ENCODE results near the gene DPEP1.

The DPEP1 gene

GRCh38 chr16:89646906-89647305, 33.5 kb downstream of the DPEP1 start:
- DNase-seq (ENCODE audit: low read depth, low spot score), result no peak
- TF ChIP-seq, protein P1, sequence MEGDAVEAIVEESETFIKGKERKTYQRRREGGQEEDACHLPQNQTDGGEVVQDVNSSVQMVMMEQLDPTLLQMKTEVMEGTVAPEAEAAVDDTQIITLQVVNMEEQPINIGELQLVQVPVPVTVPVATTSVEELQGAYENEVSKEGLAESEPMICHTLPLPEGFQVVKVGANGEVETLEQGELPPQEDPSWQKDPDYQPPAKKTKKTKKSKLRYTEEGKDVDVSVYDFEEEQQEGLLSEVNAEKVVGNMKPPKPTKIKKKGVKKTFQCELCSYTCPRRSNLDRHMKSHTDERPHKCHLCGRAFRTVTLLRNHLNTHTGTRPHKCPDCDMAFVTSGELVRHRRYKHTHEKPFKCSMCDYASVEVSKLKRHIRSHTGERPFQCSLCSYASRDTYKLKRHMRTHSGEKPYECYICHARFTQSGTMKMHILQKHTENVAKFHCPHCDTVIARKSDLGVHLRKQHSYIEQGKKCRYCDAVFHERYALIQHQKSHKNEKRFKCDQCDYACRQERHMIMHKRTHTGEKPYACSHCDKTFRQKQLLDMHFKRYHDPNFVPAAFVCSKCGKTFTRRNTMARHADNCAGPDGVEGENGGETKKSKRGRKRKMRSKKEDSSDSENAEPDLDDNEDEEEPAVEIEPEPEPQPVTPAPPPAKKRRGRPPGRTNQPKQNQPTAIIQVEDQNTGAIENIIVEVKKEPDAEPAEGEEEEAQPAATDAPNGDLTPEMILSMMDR (IDR thresholded peaks at IDR 0.05; ENCODE audit: insufficient read depth, low read length, missing control alignments), result no peak
- CTCF ChIA-PET, result no interaction called here
- H3K4me3 ChIP-seq (ENCODE audit: low read depth, low read length), result no peak overlapping the region
- POLR2A ChIA-PET, result no interaction called here

- ChIA-PET POLR2A (no interaction called here), CTCF (interaction anchor here (2.6 kb wide), 1 partner anchor 10 kb away, joined by 19 read pairs; no protein-coding TSS in a partner anchor)
- TF ChIP-seq, protein P1 (IDR thresholded peaks at IDR 0.05; ENCODE audit: insufficient read depth, low read length, missing control alignments), result no peak
- no peak overlapping the region for H3K4me3 ChIP-seq (ENCODE audit: low read depth, low read length)
- no peak for DNase-seq (ENCODE audit: low read depth, low spot score)
These were observed 38.1 kb downstream of the DPEP1 start for GRCh38 chr16:89651584-89651983.

GRCh38 chr16:89653656-89654295, 40.3 kb downstream of the DPEP1 start:
- ChIA-PET CTCF (interaction anchor here (4.8 kb wide), 1 partner anchor 12 kb away, joined by 24 read pairs; no protein-coding TSS in a partner anchor), POLR2A (no interaction called here)
- TF ChIP-seq, protein P1 (IDR thresholded peaks at IDR 0.05; ENCODE audit: insufficient read depth, low read length, missing control alignments), result no peak
- H3K4me3 ChIP-seq (ENCODE audit: low read depth, low read length), result no peak overlapping the region
- DNase-seq (ENCODE audit: low read depth, low spot score), result no peak

DNA sequence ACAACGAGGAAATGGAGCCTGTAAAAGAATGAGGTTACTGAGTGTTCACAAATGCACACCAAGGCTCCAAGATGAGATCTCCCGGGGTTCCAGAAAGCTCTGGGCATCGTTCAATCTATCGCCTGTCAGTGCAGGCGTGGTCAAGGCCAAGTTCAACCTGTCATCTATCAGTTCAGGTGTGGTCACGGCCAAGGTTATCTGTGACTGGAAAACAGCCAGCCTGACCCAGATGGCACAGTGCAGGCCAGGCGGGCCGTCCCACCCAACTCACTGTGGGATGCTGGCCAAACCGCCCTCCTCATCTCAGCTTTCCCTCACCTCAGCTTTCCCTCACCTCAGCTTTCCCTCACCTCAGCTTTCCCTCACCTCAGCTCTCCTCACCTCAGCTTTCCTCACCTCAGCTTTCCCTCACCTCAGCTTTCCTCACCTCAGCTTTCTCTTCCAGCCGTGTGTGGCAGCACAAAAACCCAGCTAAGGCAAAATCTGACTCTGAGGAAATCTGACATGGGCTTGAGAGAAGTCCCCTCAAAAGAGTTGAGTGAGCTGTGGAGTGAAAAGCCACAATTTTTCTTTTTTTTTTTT, 41.7 kb downstream of the DPEP1 start:
- ChIA-PET CTCF (interaction anchor here (4.8 kb wide), 1 partner anchor 13 kb away, joined by 24 read pairs; no protein-coding TSS in a partner anchor), POLR2A (no interaction called here)

GRCh38 chr16:89656435-89657121, 43.1 kb downstream of the DPEP1 start:
- ChIA-PET POLR2A (interaction anchor here (0.7 to 1.1 kb wide), 2 partner anchors 23 to 93 kb away, joined by 4 to 5 read pairs; no protein-coding TSS in a partner anchor), CTCF (interaction anchor here (4.8 kb wide), 1 partner anchor 15 kb away, joined by 24 read pairs; no protein-coding TSS in a partner anchor)
- TF ChIP-seq, protein P1 (IDR thresholded peaks at IDR 0.05; ENCODE audit: insufficient read depth, low read length, missing control alignments), result no peak
- H3K4me3 ChIP-seq (ENCODE audit: low read depth, low read length), result peak overlapping the region; percentile 95
- DNase-seq (ENCODE audit: low read depth, low spot score), result no peak

More for the DNA sequence above, 41.7 kb downstream of the DPEP1 start:
- TF ChIP-seq, protein P1 (IDR thresholded peaks at IDR 0.05; ENCODE audit: insufficient read depth, low read length, missing control alignments), result no peak
- no peak overlapping the region for H3K4me3 ChIP-seq (ENCODE audit: low read depth, low read length)
- no peak for DNase-seq (ENCODE audit: low read depth, low spot score)

All from AG04449 (cell line).